Panc1 (cell line): ENCODE data around the gene CREBL2. TPM values are rescaled to one million over a fixed set of nuclear protein-coding genes. Genes with fewer than 3 reads are reported as not detected.

Experiments used
- ATAC-seq: fragments of 200-7000 bp; cut with Tn5 transposase; 2 replicates; pipeline ENCODE4 v1.9.1; 2020; ENCODE audit warnings: mild to moderate bottlenecking, moderate library complexity
- BruUV-seq: library from RNA; stranded (reverse); fragments of 400-500 nt; replicated peaks from 2 replicates; lab custom pipeline; 2021; lab: Mats Ljungman, UMichigan
- CTCF ChIA-PET: fragments of 300-600 bp; sonication (Branson Sonifier 250); formaldehyde crosslinking; loops from one replicate; lab custom pipeline; 2022; ENCODE audit warnings: antibody characterized with exemption; lab: Charles Lee
- POLR2A ChIA-PET: fragments of 300-600 bp; sonication (Branson Sonifier 250); formaldehyde crosslinking; loops from one replicate; lab custom pipeline; 2022; ENCODE audit warnings: antibody characterized with exemption; lab: Charles Lee
- DNase-seq: peaks from one replicate; pipeline ENCODE4 v3.0.0-alpha.2; 2010; ENCODE audit warnings: low read depth, low spot score
- H3K27ac ChIP-seq: 2 replicates; pipeline ENCODE4 v1.5.1; 2011; ENCODE audit warnings: mild to moderate bottlenecking, low read length, inconsistent platforms
- H3K27me3 ChIP-seq: fragments of 200-500 bp; sonication (Bioruptor generic); 2 replicates; pipeline ENCODE4 v1.6.0; 2014; ENCODE audit warnings: low read length, inconsistent platforms; ENCODE audit not compliant: control insufficient read depth, insufficient read depth
- H3K36me3 ChIP-seq: fragments of 200-500 bp; sonication (Bioruptor generic); 2 replicates; pipeline ENCODE4 v1.5.1; 2014; ENCODE audit warnings: inconsistent platforms, mild to moderate bottlenecking, low read length, moderate library complexity; ENCODE audit not compliant: control insufficient read depth, insufficient read depth
- H3K4me1 ChIP-seq: 2 replicates; pipeline ENCODE4 v1.5.1; 2011; ENCODE audit warnings: inconsistent platforms, mild to moderate bottlenecking, low read length, moderate library complexity; ENCODE audit not compliant: control insufficient read depth, insufficient read depth
- H3K4me3 ChIP-seq, 2 experiments: 2 replicates each; pipeline ENCODE4 v1.5.1; 2011 to 2012; ENCODE audit warnings: low read depth in 2 of 2, low read length in 2 of 2, mild to moderate bottlenecking in 2 of 2, inconsistent platforms in 1 of 2, moderate library complexity in 1 of 2
- H3K9me3 ChIP-seq: fragments of 200-500 bp; sonication (Bioruptor generic); 2 replicates; pipeline ENCODE4 v1.5.1; 2014; ENCODE audit warnings: low read depth, mild to moderate bottlenecking, inconsistent platforms, low read length, moderate library complexity; ENCODE audit not compliant: control insufficient read depth, insufficient read depth
- CTCF ChIP-seq: fragments of 450-650 bp; IDR thresholded peaks from 2 replicates; pipeline ENCODE4 v1.5.1; 2017; ENCODE audit warnings: mild to moderate bottlenecking
- POLR2AphosphoS5 ChIP-seq: IDR thresholded peaks from 2 replicates; pipeline ENCODE4 v1.6.1; 2012; ENCODE audit warnings: mild to moderate bottlenecking, low read depth, low read length, moderate library complexity
- REST ChIP-seq, 2 experiments: IDR thresholded peaks; 2 replicates each; pipeline ENCODE4 v1.6.1; 2011 to 2012; ENCODE audit warnings: low read depth in 2 of 2, control low read depth in 1 of 2, low read length in 1 of 2, mild to moderate bottlenecking in 1 of 2, moderate library complexity in 1 of 2; ENCODE audit not compliant: insufficient read depth in 1 of 2
- SIN3A ChIP-seq: IDR thresholded peaks from 2 replicates; pipeline ENCODE4 v1.6.1; 2012; ENCODE audit warnings: low read depth, mild to moderate bottlenecking, low read length, moderate library complexity, borderline replicate concordance; ENCODE audit not compliant: insufficient read depth
- TCF7L2 ChIP-seq: IDR thresholded peaks from 2 replicates; pipeline ENCODE4 v1.6.1; 2011; ENCODE audit warnings: mild to moderate bottlenecking, low read depth, low read length, inconsistent platforms
- in situ Hi-C: cut with HindIII; loops from 2 replicates; pipeline ENCODE4 v1.10.0; 2016; ENCODE audit warnings: low sequenced_read_pairs, low pct_unique_long_range_greater_than_20kb
- intact Hi-C: fragments of 100-400 bp; cut with micrococcal nuclease; formaldehyde crosslinking; loops from one replicate; pipeline ENCODE4 v1.10.0; 2022; ENCODE audit not compliant: unreplicated experiment
- total RNA-seq: library from RNA; stranded (reverse); gene quantifications from one replicate; pipeline ENCODE4 v1.2.1, GENCODE V29; 2021; ENCODE audit not compliant: unreplicated experiment

The CREBL2 gene
- total RNA-seq, 1 experiment from 2014 or later, result 13.6 TPM

GRCh38 chr12:12660201-12660600, 48.5 kb downstream of the CREBL2 start:
- POLR2A ChIA-PET, result no interaction called here

GRCh38 chr12:12661086-12661856, 49.6 kb downstream of the CREBL2 start:
- ATAC-seq (no peak), DNase-seq (no peak)
- Histone ChIP-seq H3K9me3 (no peaks in the 10 kb centered on the region), H3K27ac (no peak overlapping the region), H3K4me3 (no peak overlapping the region), H3K36me3 (no peaks in the 10 kb centered on the region), H3K4me1 (no peaks in the 10 kb centered on the region), H3K27me3 (no peaks in the 10 kb centered on the region)
- TF ChIP-seq CTCF (no peak), SIN3A (no peak), TCF7L2 (no peak), POLR2AphosphoS5 (no peak), REST (IDR thresholded peaks at IDR 0.05; ENCODE audit: insufficient read depth in 1 of 2, low read depth in 2 of 2, low read length in 1 of 2) (no peak)
- in situ Hi-C loops, result no loop called here
- no TSS peak for BruUV-seq
- ChIA-PET CTCF (no interaction called here), POLR2A (no interaction called here)
- intact Hi-C loops, result no loop called here

More at GRCh38 chr12:12660201-12660600, 48.5 kb downstream of the CREBL2 start:
- Histone ChIP-seq H3K4me1 (no peaks in the 10 kb centered on the region), H3K4me3 (no peak overlapping the region), H3K27me3 (no peaks in the 10 kb centered on the region), H3K9me3 (no peaks in the 10 kb centered on the region), H3K27ac (no peak overlapping the region), H3K36me3 (no peaks in the 10 kb centered on the region)
- TF ChIP-seq POLR2AphosphoS5, result no peak
- no peak for TF ChIP-seq CTCF
- TF ChIP-seq REST (IDR thresholded peaks at IDR 0.05; ENCODE audit: insufficient read depth in 1 of 2, low read depth in 2 of 2, low read length in 1 of 2), result no peak
- intact Hi-C loops, result no loop called here
- no TSS peak for BruUV-seq
- in situ Hi-C loops, result no loop called here
- ATAC-seq, result no peak
- CTCF ChIA-PET, result no interaction called here
- DNase-seq, result no peak
